ENCODE measurements around the gene CLEC1A.

The CLEC1A gene, protein sequence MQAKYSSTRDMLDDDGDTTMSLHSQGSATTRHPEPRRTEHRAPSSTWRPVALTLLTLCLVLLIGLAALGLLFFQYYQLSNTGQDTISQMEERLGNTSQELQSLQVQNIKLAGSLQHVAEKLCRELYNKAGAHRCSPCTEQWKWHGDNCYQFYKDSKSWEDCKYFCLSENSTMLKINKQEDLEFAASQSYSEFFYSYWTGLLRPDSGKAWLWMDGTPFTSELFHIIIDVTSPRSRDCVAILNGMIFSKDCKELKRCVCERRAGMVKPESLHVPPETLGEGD
- 0 reads per million in 3 experiments for total RNA-seq

DNA sequence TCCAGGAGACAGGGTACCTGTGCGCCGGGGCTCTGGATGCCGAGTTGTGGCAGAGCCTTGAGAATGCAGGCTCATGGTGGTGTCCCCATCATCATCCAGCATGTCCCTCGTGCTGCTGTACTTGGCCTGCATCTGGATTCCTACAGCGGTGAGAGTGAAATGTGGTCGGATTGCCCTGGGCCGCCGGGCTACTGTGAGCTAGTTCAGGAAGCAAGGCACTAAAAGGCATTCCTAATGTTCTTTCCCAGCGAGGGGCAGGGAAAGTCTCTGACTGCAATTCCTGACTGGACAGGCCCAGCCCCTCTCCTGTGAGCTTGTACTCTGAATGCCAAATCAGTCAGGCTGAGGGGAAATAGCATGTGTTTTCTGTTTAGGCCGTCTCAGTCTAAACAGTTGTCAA, at the start of gene CLEC1A:
Gene CLEC1A, minus strand, starts transcription at position 195 of the 400 bp plus-strand sequence. Its CDS starts 63 bp downstream, at position 132.
- DNase-seq, result no peak

DNA sequence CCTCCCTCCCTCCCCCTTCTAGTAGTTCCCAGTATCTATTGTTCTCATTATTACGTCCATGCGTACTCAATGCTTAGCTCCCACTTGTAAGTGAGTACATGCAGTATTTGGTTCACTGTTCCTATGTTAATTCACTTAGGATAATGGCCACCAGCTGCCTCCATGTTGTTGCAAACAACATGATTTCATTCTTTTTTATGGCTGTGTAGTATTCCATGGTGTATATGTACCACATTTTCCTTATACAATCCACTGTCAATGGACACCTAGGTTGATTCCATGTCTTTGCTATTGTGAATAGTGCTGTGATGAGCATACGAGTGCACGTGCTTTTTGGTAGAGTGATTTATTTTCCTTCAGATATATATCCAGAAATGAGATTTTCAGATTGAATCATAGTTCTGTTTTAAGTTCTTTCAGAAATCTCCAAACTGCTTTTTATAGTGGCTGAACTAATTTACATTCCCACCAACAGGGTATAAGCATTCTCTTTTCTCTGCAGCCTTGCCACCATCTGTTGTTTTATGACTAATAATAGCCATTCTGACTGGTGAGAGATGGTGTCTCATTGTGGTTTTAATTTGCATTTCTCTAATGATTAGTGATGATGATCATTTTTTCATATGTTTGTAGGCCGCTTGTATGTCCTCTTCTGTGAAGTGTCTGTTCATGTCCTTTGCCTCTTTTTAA, 49.1 kb upstream of the CLEC1A start:
- no peak for DNase-seq

DNA sequence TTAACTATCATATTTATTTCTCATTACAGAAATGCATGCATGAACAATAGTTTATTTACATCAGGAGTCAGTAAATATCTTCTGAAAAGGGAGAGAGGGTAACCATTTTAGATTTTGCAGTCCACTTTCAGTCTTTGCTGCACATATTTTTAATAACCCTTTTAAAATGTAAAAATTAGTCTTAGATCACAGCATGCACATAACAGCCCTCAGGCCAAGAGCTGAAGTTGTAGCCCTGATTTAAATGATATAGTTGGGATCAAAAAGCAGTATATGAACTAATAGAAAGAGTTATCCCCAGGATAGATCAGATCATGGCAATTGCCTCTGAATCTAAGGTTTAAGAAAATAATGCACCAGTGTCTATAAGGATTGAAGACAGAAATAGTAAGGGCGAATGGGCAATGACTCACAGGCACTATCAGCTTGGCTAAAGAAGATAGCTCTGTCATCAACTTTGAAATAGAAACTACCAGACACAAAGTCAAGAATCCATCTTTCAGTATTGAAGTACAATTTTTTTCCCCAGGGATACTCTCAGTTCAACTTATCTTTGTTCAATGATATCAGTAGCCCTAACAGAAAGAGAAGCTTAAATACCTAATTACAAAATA, 44.3 kb upstream of the CLEC1A start:
- no peak for DNase-seq

DNA sequence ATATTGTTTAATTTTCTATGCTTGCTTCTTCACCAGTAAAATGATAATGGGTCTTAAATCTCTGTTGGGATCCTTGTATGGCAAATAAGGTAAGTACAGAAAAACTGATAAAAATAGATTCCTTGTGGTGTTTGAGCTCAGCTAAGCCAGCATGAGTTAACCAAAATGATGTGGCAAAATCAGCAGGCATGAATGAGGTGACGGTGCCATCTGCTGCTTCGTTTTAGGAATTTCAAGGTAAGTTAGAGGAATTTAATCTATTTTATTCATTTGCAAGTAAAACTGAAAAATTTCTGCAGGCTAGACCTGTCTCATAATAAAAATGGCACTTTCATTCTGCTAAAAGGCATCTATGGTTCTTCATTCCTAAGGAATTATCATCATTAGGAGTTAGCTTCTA, 41.2 kb upstream of the CLEC1A start:
- DNase-seq, result peak; percentile 31

DNA sequence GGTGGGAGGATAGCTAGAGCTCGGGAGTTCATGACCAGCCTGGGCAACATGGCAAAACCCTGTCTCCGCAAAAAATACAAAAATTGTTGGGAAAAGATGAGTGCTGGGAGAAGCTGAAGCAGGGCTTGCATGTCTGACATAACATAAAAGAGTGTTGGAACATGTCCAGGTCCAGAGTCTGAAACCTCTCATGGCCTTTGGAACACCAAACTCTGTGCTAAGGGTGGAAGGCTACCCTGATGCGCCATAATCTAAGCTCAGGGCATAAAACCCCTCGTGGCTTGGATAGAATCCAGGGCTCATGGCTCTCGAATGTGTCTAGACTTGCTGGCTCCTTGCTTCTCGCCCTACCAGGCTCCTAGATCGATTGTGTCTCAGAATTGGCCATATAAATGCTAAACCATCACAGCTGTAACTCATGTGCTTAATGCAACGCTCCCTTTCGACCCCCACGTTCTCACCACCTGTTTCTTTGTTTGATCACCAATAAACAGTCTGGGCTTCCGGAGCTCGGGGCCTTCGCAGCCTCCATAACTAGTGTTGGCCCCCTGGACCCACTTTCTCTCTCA, 37.9 kb upstream of the CLEC1A start:
- DNase-seq, result no peak

DNA sequence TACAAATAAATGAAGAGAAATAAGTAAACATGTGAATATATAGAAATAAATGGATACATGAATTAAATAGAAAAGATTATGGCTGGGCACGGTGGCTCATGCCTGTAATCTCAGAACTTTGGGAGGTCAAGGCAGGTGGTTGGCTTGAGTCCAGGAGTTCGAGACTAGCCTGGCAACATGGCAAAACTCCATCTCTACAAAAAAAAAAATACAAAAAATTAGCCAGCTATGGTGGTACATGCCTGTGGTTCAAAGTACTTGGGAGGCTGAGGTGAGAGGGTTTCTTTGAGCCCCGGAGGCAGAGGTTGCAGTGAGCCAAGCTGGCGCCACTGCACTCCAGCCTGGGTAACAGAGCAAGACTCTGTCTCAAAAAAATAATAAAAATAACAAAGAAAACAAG, 36.3 kb upstream of the CLEC1A start:
- no peak for DNase-seq

DNA sequence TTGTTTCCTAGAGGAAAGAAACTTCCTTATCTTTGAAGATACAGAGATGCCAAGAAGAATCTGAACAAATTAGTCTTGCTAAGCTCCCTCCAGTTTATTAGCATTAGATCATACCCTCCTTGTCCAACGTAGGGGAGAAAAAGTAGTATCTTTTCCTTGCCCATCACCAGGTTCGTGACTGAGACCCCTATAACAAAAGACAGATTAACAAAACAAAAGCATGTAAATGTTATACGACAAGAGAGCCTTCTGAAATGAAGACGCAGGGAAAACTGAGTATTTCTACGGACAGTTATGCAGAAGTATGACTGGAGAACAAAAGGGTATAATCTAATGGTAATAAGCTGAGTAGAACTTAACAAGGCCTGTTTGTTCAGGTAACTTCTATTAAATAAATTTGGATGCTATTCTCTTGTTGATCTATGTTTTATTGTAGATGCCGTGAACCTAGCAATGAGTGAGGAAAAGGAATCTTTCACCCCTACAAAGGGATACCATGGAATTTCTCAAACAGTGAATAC, 34.1 kb upstream of the CLEC1A start:
- DNase-seq, result no peak

DNA sequence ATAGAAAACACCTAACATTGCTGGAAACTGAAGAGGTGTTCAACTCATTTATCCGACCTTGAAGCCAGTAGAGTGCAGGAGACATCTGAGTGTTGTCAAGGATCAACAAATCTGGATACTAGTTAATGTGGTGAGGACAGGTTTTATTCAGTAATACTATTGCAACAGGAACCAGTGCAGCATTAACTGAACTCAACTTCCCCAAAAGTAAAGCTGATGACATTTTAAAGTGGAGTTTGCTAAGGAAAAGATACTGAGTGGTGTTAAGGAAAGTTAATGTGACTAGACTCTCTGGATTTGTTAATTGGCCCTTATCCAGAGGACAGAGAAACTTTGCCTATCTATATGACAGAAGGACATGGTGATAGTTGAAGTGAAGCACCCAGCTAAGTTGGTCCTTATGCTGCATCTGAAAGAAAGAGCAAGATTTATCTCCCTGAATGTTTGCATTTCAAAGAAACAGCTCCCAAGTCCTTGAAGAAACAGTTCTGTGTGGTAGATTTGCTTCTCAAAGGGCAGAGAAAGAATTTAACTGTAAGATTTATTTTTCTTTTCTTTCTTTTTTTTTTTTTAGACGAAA, 32.4 kb upstream of the CLEC1A start:
- no peak for DNase-seq

DNA sequence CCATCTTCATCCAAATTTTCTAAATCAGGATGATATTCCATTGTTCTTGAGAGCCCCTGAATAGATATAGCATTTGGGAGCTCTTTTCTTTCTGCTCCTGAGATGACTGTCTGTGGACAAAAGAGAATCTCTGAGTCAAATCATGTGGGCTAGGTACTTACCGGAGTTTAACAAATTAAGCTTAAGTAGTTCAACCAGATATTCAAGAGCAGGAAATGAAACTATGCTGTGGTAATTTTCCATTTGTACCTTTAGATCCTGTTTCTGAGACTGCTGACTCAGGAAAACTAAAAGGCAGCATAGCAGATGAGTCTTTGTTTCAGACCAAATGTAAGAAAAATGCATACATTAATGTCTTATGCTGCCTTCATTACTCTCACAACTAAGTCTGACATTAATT, 31.3 kb upstream of the CLEC1A start, which contains the start of gene CLEC7A:
Gene CLEC7A, minus strand, starts transcription at position 158 of the 400 bp plus-strand sequence. Its CDS starts 117 bp downstream, at position 41.
- DNase-seq, result no peak

DNA sequence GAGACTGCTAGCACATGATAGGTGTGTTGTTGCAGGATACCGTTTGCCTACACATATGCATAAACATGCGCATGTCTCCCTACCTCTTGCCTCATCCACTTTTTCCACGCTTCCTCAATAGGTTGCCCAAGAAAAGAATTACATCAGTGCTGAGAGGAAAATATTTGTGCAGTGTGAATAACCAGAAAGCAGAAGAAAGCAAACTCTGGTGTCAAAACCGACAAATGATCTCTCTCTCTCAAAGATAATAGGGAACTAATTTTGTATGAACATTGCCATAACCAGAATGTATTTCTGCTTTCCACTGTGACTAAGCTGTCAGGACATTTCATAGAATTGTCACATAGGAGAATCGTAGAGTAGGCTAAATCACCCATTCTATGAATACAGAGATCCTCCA, 29.9 kb upstream of the CLEC1A start:
- DNase-seq, result no peak

DNA sequence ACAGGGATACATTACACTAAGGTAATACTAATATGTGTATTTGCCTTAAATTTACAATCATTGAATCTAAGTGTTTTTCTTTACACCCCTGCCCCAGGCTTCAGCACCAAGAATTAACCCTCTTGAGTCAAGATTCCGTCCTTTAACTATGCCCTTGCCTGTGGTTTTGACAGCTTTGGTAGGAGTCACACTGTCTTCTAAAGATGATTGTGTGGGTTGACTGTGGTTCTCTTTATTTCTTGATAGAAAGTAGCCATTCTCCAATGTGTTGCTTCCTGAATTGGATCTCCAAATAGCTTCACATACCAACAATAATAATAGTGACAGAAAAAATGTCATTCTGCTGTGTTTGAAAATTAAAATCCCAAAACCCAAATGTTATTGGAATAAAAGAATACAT, 27.6 kb upstream of the CLEC1A start:
- DNase-seq, result no peak

DNA sequence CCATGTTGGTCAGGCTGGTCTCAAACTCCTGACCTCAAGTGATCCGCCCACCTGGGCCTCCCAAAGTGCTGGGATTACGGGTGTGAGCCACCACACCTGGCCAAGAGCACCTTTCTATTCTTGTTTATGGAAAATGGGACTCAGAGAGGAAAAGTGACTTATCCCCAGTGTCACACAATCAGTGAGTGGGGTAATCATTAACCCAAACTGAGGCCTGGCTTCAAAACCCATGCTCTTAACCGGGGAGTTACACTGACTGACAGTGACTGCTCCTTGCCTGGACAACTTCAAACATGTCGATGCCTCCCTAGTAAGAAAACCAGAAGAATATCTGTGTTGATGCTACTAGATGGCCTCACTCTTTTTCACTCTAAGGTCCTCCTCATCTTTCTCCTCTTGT, 23.9 kb upstream of the CLEC1A start:
- no peak for DNase-seq

DNA sequence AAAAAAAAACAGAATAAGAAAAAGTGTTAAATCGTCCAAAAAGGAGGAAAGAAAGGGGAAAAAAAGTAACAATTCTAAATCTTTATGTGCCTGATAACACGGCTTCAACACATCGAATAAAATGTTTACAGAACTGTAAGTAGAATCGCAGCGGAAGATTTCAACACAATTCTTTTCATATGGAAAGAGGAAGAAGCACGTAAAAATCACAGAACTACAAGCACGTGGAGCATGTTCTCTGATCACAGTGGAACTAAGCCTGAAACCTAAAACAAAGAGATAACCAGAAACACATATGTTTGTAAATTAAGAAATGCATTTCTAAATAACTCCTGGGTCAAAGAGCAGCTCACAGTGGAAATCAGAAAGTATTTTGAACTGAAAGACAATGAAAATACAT, 22.5 kb upstream of the CLEC1A start:
- DNase-seq, result no peak

DNA sequence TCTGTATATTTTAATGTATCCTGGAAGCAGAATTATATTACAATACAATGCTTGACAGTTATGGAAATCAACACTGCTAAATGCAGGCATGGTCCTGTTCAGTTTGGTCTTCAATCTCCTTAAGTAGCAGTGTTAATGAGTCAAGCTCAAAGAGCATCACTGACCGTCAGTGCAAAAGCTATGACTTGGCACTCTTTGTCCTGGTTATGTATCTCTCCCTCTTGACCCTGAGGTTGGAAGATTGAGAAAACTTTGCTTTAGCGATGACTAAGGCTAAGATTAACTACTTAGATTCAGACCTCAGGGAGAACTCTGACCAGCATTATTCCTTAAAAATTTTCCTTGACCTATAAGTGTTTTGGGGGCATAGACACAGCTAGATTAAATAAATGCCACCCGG, 20.3 kb upstream of the CLEC1A start:
- no peak for DNase-seq

DNA sequence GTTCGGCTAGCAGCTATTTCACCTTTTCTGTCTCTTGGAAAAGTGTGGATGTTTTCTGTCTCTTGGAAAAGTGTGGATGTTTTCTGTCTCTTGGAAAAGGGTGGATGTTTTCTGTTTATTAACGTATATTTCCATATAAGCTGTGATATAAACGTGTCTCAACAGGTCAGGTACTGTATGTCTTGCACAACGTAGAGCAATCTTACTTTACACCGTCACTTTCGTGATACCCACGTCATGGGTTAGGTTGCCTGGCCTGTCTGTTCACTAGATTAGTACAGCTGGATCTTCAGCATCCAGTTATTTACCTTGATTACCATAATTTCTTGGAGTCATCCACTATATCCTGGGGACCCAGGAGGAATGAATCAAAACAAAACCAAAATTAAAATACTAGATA, 17.1 kb upstream of the CLEC1A start:
- DNase-seq, result no peak

DNA sequence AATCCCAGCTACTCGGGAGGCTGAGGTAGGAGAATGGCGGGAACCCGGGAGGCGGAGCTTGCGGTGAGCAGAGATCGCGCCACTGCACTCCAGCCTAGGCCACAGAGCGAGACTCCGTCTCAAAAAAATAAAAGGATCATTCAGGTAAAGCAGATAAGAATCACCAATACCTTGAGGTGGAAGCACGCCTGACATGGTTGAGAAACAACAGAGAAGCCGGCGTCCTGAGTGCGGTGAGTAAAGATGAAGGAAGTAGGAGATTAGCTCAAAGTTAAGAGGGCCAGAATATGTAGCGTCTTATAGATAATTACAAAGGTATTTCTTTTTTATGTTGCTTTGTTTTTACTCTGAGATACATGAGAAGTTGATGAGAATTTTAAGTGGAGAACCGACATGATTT, 16.5 kb upstream of the CLEC1A start:
- DNase-seq, result no peak

DNA sequence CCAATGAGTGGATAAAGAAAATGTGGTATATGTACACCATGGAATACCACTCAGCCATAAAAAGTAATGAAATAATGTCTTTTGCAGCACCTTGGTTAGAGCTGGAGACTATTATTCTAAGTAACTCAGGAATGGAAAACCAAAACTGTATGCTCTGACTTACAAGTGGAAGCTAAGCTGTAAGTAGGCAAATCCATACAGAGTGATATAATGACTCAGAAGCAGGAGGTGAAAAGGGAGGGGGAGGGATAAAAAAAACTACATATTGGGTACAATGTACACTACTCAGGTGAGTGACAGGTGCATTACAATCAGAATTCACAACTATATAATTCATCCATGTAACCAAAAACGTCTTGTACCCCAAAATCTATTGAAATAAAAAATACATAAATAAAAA, 15.1 kb upstream of the CLEC1A start:
- DNase-seq, result no peak

DNA sequence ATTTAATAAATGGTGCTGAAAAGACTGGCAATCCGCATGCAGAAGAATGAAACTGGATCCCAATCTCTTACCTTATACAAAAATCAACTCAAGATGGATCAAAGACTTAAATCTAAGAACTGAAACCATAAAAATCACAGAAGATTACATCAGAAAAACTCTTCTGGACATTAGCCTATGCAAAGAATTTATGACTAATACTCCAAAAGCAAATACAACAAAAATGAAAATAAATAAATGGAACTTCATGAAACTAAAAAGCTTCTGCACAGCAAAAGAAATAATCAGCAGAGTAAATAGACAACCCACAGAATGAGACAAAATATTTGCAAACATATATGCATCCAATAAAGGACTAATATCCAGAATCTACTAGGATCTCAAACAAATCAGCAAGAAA, 14.3 kb upstream of the CLEC1A start:
- no peak for DNase-seq

DNA sequence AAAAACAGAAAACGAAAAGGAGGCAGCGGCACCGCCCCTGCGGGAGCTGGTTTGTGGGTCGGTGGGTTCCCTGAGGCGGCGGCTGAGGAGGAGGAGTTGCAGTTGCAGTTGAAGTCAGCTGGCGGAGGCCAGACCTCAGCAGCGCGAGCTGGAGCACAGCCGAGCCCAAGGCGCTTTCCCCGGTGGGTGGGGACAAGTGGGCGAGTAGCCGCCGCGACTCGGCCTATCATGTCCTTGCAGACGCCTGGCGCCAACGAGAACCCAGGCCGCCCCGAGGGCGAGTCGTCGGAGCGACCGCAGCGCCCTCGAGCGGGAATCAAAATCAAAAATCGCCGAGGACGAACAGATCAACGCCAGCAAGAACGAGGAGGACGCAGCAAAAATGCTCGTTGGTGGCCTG, 12.7 kb upstream of the CLEC1A start:
- no peak for DNase-seq

DNA sequence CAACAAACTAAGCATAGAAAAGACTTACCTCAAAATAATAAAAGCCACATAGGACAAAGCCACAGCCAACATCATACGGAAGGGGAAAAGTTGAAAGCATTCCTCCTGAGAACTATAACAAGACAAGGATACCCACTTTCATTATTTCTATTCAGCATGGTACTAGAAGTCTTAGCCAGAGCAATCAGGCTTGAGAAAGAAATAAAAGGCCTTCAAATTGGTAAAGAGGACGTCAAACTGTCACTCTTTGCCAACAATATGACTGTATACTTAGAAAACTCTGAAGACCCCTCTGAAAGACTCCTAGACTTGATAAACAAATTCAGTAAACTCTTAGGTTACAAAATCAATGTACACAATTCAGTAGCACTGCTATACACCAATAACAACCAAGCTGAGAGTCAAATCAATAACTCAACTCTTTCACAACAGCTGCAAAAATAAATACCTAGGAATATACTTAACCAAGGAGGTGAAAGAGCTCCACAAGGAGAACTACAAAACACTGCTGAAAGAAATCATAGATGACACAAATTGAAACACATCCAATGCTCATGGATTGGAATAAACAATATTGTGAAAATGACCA, 11.6 kb upstream of the CLEC1A start:
- DNase-seq, result no peak

DNA sequence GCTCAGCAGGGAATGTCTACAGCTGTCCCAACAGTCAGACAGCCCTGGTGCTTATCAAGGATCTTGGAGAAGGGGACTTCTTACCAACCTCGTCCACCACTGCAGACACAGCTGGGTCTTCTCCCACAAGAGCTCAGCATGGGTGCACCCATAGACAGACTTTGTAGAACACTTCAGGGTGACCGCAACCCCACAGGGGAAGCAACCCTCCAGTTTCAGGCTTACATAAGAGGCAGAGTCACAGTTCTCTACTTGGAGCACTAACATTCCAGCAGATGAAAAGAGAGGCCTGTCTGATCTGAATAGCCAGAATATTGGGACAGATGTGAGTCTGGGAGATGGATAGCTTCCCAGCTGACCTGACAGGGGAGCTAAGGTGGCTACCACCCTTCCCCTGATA, 3.5 kb upstream of the CLEC1A start:
- no peak for DNase-seq

DNA sequence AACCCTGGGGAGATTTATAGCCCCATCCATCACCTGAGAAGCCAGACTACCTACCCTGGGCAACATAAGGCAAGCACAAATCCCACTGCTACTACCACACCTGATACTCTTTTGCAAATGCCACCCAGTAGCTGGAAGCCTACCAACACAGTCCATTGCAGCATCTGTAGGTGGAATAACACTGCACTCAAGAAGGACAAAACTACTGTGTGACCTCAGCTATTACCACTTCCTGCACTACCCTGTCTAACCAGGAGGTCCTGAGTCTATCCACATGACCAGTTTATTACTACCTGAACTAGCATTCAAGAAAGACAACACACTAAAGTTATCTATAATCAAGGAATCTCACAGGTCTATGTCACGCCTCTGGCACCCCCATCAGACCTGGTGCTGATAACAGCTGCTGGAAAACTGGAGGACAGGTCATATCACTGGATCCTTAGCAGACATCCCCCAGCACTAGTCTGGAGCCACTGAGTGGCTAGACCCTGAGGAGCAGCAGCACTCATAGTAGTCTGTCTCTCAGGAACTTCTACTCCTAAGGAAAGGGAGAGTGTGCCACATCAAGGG, 2.9 kb upstream of the CLEC1A start:
- no peak for DNase-seq
